ENCODE results near the gene SPRY2. TPM values are rescaled to one million over a fixed set of nuclear protein-coding genes. Genes with fewer than 3 reads are reported as not detected.

SPRY2 gene
- polyA plus RNA-seq, 1 donor from 2014 or later, result not detected

- Mint-ChIP-seq H3K9me3 (no peaks in the 10 kb centered on the region), H3K36me3 (no peaks in the 10 kb centered on the region), H3K4me3 (peak overlapping the region in 2 of 4 donors; percentile 91 to 95), H3K4me1 (peaks cover 10 to 25% (median 11%) of the 10 kb centered on the region in 3 donors), H3K27me3 (peaks cover 25% of the 10 kb centered on the region), H3K27ac (peak overlapping the region in 1 of 3 donors; percentile 25)
Observed at GRCh38 chr13:80339912-80340650, 845 bp downstream of the SPRY2 start.

GRCh38 chr13:80339563-80339911, 1.4 kb downstream of the SPRY2 start:
- peaks cover 10 to 23% (median 11%) of the 10 kb centered on the region in 3 donors for H3K4me1 Mint-ChIP-seq

GRCh38 chr13:80338781-80339562, 2.0 kb downstream of the SPRY2 start:
- H3K9me3 Mint-ChIP-seq, result no peaks in the 10 kb centered on the region
- no peaks in the 10 kb centered on the region for H3K36me3 Mint-ChIP-seq
- no peak overlapping the region for H3K27ac Mint-ChIP-seq
- H3K4me3 Mint-ChIP-seq, result no peak overlapping the region
- peaks cover 23% of the 10 kb centered on the region for H3K27me3 Mint-ChIP-seq
- H3K4me1 Mint-ChIP-seq, result peaks cover 10 to 21% (median 11%) of the 10 kb centered on the region in 3 donors

More at GRCh38 chr13:80339563-80339911, 1.4 kb downstream of the SPRY2 start:
- no peak overlapping the region for H3K27ac Mint-ChIP-seq
- no peaks in the 10 kb centered on the region for H3K9me3 Mint-ChIP-seq
- no peak overlapping the region for H3K4me3 Mint-ChIP-seq
- H3K27me3 Mint-ChIP-seq, result peaks cover 23% of the 10 kb centered on the region
- H3K36me3 Mint-ChIP-seq, result no peaks in the 10 kb centered on the region

- peak overlapping the region in 1 of 4 donors; percentile 69 for H3K4me3 Mint-ChIP-seq
- no peaks in the 10 kb centered on the region for H3K36me3 Mint-ChIP-seq
- no peak overlapping the region for H3K27ac Mint-ChIP-seq
- peaks cover 18% of the 10 kb centered on the region for H3K27me3 Mint-ChIP-seq
- peaks cover 4 to 13% (median 5%) of the 10 kb centered on the region in 3 donors for H3K4me1 Mint-ChIP-seq
- H3K9me3 Mint-ChIP-seq, result no peaks in the 10 kb centered on the region
Observed at GRCh38 chr13:80337288-80338081, 3.4 kb downstream of the SPRY2 start.

- peaks cover 3 to 8% (median 4%) of the 10 kb centered on the region in 3 donors for H3K4me1 Mint-ChIP-seq
- H3K27ac Mint-ChIP-seq, result no peak overlapping the region
- H3K9me3 Mint-ChIP-seq, result no peaks in the 10 kb centered on the region
- H3K27me3 Mint-ChIP-seq, result peaks cover 12% of the 10 kb centered on the region
- H3K36me3 Mint-ChIP-seq, result no peaks in the 10 kb centered on the region
- H3K4me3 Mint-ChIP-seq, result no peak overlapping the region
Observed at GRCh38 chr13:80336776-80337287, 4.1 kb downstream of the SPRY2 start.

DNA sequence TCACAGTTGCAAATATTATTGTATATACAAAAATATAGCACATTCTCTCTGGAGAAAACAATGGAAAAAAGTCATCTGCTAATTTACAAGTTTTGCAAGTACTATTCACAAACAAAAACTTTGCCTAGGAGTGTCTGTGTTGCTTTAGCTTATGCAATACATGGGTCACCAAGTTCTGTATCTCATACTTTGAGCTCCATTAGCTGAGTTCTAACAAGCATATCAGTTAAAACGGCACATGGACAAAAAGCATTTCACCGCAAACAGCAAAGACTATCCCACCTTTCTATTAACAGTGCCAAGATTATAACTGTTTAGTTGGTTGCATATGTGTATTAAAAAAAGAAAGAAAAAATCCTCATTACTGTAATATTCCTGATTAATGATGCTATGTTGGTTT, 4.6 kb downstream of the SPRY2 start:
- Mint-ChIP-seq H3K4me3 (no peak overlapping the region), H3K27ac (no peak overlapping the region), H3K9me3 (no peaks in the 10 kb centered on the region), H3K4me1 (peaks cover 2 to 5% (median 3%) of the 10 kb centered on the region in 3 donors), H3K36me3 (no peaks in the 10 kb centered on the region), H3K27me3 (peaks cover 11% of the 10 kb centered on the region)

- Mint-ChIP-seq H3K27me3 (peaks cover 8% of the 10 kb centered on the region), H3K27ac (no peak overlapping the region), H3K9me3 (no peaks in the 10 kb centered on the region), H3K4me3 (no peak overlapping the region), H3K36me3 (no peaks in the 10 kb centered on the region), H3K4me1 (no peaks in the 10 kb centered on the region)
Observed at GRCh38 chr13:80334597-80335260, 6.2 kb downstream of the SPRY2 start.

- no peaks in the 10 kb centered on the region for H3K4me1 Mint-ChIP-seq
- peaks cover 3% of the 10 kb centered on the region for H3K27me3 Mint-ChIP-seq
- peak overlapping the region in 1 of 4 donors; percentile 9 for H3K4me3 Mint-ChIP-seq
- no peak overlapping the region for H3K27ac Mint-ChIP-seq
- no peaks in the 10 kb centered on the region for H3K9me3 Mint-ChIP-seq
- H3K36me3 Mint-ChIP-seq, result no peaks in the 10 kb centered on the region
Observed at GRCh38 chr13:80331984-80332383, 8.9 kb downstream of the SPRY2 start.

- peaks cover 0 to 2% (median 0%) of the 10 kb centered on the region in 3 donors for H3K9me3 Mint-ChIP-seq
- no peak overlapping the region for H3K4me3 Mint-ChIP-seq
- H3K27ac Mint-ChIP-seq, result no peak overlapping the region
- no peaks in the 10 kb centered on the region for H3K4me1 Mint-ChIP-seq
- H3K36me3 Mint-ChIP-seq, result no peaks in the 10 kb centered on the region
- no peaks in the 10 kb centered on the region for H3K27me3 Mint-ChIP-seq
Observed at GRCh38 chr13:80329250-80329649, 11.7 kb downstream of the SPRY2 start.

GRCh38 chr13:80319004-80319403, 21.9 kb downstream of the SPRY2 start:
- no peak overlapping the region for H3K27ac Mint-ChIP-seq
- peaks cover 2% of the 10 kb centered on the region for H3K36me3 Mint-ChIP-seq
- H3K27me3 Mint-ChIP-seq, result no peaks in the 10 kb centered on the region
- H3K4me1 Mint-ChIP-seq, result no peaks in the 10 kb centered on the region
- no peak overlapping the region for H3K4me3 Mint-ChIP-seq
- peaks cover 0 to 6% (median 4%) of the 10 kb centered on the region in 3 donors for H3K9me3 Mint-ChIP-seq

GRCh38 chr13:80314711-80315653, 25.9 kb downstream of the SPRY2 start:
- peaks cover 3% of the 10 kb centered on the region for H3K36me3 Mint-ChIP-seq
- no peaks in the 10 kb centered on the region for H3K4me1 Mint-ChIP-seq
- peaks cover 3% of the 10 kb centered on the region for H3K27me3 Mint-ChIP-seq
- H3K4me3 Mint-ChIP-seq, result no peak overlapping the region
- H3K9me3 Mint-ChIP-seq, result peaks cover 0 to 3% (median 0%) of the 10 kb centered on the region in 3 donors
- peak overlapping the region in 1 of 3 donors; percentile 40 for H3K27ac Mint-ChIP-seq

DNA sequence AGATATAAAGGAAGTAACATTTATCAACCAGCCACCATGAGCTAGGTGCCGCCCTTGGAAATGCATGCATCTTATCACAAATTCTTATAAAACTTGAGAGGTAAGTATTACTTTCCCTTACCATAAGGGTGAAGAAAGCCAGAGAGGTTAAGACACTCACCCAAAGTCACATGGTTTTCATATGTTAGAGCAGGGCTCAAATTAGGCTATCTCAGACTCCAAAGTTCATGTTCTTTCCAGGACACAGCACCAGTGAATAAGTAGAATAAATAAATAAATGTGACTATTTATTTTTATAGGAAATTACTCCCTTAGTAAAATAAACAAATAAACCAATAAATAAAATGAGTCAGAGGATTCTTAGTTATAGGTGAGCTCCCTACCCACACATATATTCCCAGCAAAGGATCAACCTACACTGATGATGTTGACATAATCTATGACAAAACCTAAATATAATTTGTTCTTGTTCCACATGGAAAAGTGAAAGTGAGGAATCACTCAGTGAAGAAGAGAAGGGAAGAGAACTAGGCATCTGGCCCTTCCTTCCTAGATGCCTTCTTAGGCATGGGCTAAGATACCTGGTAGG, 27.2 kb downstream of the SPRY2 start:
- peaks cover 3% of the 10 kb centered on the region for H3K27me3 Mint-ChIP-seq
- H3K36me3 Mint-ChIP-seq, result peaks cover 2% of the 10 kb centered on the region
- H3K9me3 Mint-ChIP-seq, result no peaks in the 10 kb centered on the region
- no peak overlapping the region for H3K4me3 Mint-ChIP-seq
- no peaks in the 10 kb centered on the region for H3K4me1 Mint-ChIP-seq
- no peak overlapping the region for H3K27ac Mint-ChIP-seq

- peaks cover 5% of the 10 kb centered on the region for H3K27me3 Mint-ChIP-seq
- H3K9me3 Mint-ChIP-seq, result no peaks in the 10 kb centered on the region
- no peaks in the 10 kb centered on the region for H3K4me1 Mint-ChIP-seq
- H3K36me3 Mint-ChIP-seq, result peaks cover 2% of the 10 kb centered on the region
- no peak overlapping the region for H3K4me3 Mint-ChIP-seq
- H3K27ac Mint-ChIP-seq, result no peak overlapping the region
Observed at GRCh38 chr13:80312967-80313366, 28.0 kb downstream of the SPRY2 start.
